Parietal lobe (tissue), 1 donor: ENCODE measurements around the gene RELT. TPM values are rescaled to one million over a fixed set of nuclear protein-coding genes. Genes with fewer than 3 reads are reported as not detected.

ENCODE experiments used
- total RNA-seq: library from RNA; depleted of rRNA; stranded (reverse); fragments of >200 nt; gene quantifications from one replicate; pipeline ENCODE4 v1.2.3, GENCODE V29; 2014

Gene RELT
- 3.8 TPM for total RNA-seq

GRCh38 chr11:73376160-73376802 is at the start of gene RELT:
Gene RELT, plus strand, starts transcription at chr11:73376399. Its CDS starts 12,738 bp downstream, at chr11:73389137.

Other genes with a start within 250 kb of the RELT start
- gene FCHSD2, start 234.1 kb upstream of the RELT start, total RNA-seq: 49.1 TPM
- not detected for gene P2RY2, start 158.1 kb upstream of the RELT start, total RNA-seq
- gene P2RY6, start 104.1 kb upstream of the RELT start, total RNA-seq: not detected
- 46.6 TPM for gene ARHGEF17, start 68.1 kb upstream of the RELT start, total RNA-seq
- 107 TPM for gene FAM168A, start 221.7 kb downstream of the RELT start, total RNA-seq